Hepatocyte (in vitro differentiated cells): Measurements from ENCODE around the gene ZC3H12C. TPM values are rescaled to one million over a fixed set of nuclear protein-coding genes. Genes with fewer than 3 reads are reported as not detected.

Source experiments
- DNase-seq: peaks from one replicate; pipeline ENCODE4 v3.0.0-alpha.2; 2016; ENCODE audit warnings: low spot score
- H2AFZ ChIP-seq: fragments of 200-600 bp; sonication (generic); 2 replicates; pipeline ENCODE4 v1.6.0; 2016; ENCODE audit warnings: antibody characterized with exemption, mild to moderate bottlenecking
- H3K27ac ChIP-seq: fragments of 200-600 bp; sonication (generic); 2 replicates; pipeline ENCODE4 v1.5.1; 2016; ENCODE audit warnings: mild to moderate bottlenecking
- H3K27me3 ChIP-seq: fragments of 200-600 bp; sonication (generic); 2 replicates; pipeline ENCODE4 v1.6.1; 2016
- H3K36me3 ChIP-seq: fragments of 200-600 bp; sonication (generic); replicated peaks from 2 replicates; pipeline ENCODE4 v1.5.1; 2016; ENCODE audit warnings: low read depth; ENCODE audit not compliant: insufficient read depth
- H3K4me1 ChIP-seq: fragments of 200-600 bp; sonication (generic); 2 replicates; pipeline ENCODE4 v1.5.1; 2016; ENCODE audit warnings: mild to moderate bottlenecking, moderate library complexity; ENCODE audit not compliant: insufficient read depth
- H3K4me2 ChIP-seq: fragments of 200-600 bp; sonication (generic); 2 replicates; pipeline ENCODE4 v1.6.0; 2016
- H3K4me3 ChIP-seq: fragments of 200-600 bp; sonication (generic); 2 replicates; pipeline ENCODE4 v1.5.1; 2016; ENCODE audit warnings: mild to moderate bottlenecking
- H3K79me2 ChIP-seq: fragments of 200-600 bp; sonication (generic); 2 replicates; pipeline ENCODE4 v1.6.0; 2017; ENCODE audit warnings: mild to moderate bottlenecking
- H3K9me2 ChIP-seq: fragments of 200-600 bp; sonication (generic); replicated peaks from 2 replicates; pipeline ENCODE4 v1.6.0; 2017; ENCODE audit warnings: mild to moderate bottlenecking; ENCODE audit not compliant: insufficient read depth
- H3K9me3 ChIP-seq: fragments of 200-600 bp; sonication (generic); 2 replicates; pipeline ENCODE4 v1.5.1; 2016; ENCODE audit warnings: low read depth, mild to moderate bottlenecking
- H4K20me1 ChIP-seq: fragments of 200-600 bp; sonication (generic); 2 replicates; pipeline ENCODE4 v1.6.0; 2016; ENCODE audit warnings: mild to moderate bottlenecking; ENCODE audit not compliant: insufficient read depth, poor library complexity, severe bottlenecking
- EZH2 ChIP-seq: fragments of 200-600 bp; sonication (generic); IDR thresholded peaks from 2 replicates; pipeline ENCODE4 v1.6.1; 2016; ENCODE audit warnings: antibody characterized with exemption, mild to moderate bottlenecking, borderline replicate concordance
- EZH2phosphoT487 ChIP-seq: fragments of 200-600 bp; sonication (generic); IDR thresholded peaks from one replicate; pipeline ENCODE4 v1.6.1; 2018; ENCODE audit warnings: antibody characterized with exemption, mild to moderate bottlenecking, low read depth, moderate library complexity; ENCODE audit not compliant: unreplicated experiment, severe bottlenecking
- WGBS: methylation state at CpG from one replicate; pipeline ENCODE4 v1.1.6; 2016; ENCODE audit warnings: low lambda C conversion rate; ENCODE audit errors: missing lambda C conversion rate; 5-methylcytosine and 5-hydroxymethylcytosine counted together
- polyA plus RNA-seq: library from polyadenylated mRNA; unstranded; fragments of >200 nt; fragmentation: Nextera tagmentation; extraction: Ambion mirVana; gene quantifications from 2 replicates; pipeline ENCODE4 v1.2.1, GENCODE V29; 2016
- total RNA-seq: library from RNA; depleted of rRNA; stranded (reverse); fragments of >200 nt; gene quantifications from 2 replicates; pipeline ENCODE4 v1.2.3, GENCODE V29; 2014
- TF ChIP-seq, protein P1 (sequence below): fragments of 200-600 bp; sonication (generic); IDR thresholded peaks from 2 replicates; pipeline ENCODE4 v1.5.1; 2016; ENCODE audit warnings: antibody characterized with exemption, mild to moderate bottlenecking; ENCODE audit not compliant: poor library complexity

Gene ZC3H12C
- total and polyA plus RNA-seq, 2 experiments from 2014 or later = 1.7 to 12.3 TPM

DNA sequence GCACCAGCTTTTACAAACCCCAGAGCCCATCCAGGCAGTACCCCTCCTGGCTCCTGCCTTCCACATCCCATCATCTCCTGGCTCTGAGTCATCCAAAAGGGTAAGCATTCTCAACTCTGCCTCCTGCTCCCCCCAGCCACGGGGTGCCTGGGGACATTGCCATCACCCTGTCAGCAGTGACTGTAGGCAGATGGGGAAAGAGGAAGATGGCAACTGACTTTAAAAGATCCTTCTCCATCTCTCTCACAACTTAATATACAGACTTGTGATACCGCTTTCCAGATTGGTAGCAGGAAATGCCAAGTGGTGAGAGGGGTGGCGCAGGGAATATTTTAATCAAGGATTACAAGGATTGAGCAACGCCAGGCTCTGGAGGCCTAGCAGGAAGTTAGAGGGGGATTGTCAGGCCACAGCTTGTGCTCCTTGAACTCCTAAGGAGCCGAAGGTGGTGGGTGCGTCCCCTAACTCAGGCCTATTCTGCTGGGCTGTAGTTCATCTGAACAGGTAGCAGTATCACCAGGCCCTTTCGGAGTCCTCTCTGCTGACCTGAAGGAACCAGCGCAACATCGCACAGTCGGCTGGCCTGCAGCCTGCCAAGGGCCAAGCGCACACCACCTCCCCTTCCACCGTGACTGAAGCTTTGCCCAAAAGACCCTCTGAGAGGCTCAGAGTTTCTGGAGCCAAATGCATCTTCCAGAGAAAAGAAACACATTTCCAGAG is 83.3 kb downstream of the ZC3H12C start:
- Histone ChIP-seq H3K9me3 (no peaks in the 10 kb centered on the region), H2AFZ (no peak overlapping the region), H3K4me1 (peaks cover 5% of the 10 kb centered on the region), H3K9me2 (no peaks in the 10 kb centered on the region), H3K79me2 (no peaks in the 10 kb centered on the region), H4K20me1 (no peaks in the 10 kb centered on the region), H3K4me3 (no peak overlapping the region), H3K27ac (no peak overlapping the region), H3K27me3 (no peaks in the 10 kb centered on the region), H3K4me2 (no peak overlapping the region), H3K36me3 (no peaks in the 10 kb centered on the region)
- TF ChIP-seq EZH2phosphoT487 (no peak), EZH2 (no peak)
- TF ChIP-seq, protein P1, sequence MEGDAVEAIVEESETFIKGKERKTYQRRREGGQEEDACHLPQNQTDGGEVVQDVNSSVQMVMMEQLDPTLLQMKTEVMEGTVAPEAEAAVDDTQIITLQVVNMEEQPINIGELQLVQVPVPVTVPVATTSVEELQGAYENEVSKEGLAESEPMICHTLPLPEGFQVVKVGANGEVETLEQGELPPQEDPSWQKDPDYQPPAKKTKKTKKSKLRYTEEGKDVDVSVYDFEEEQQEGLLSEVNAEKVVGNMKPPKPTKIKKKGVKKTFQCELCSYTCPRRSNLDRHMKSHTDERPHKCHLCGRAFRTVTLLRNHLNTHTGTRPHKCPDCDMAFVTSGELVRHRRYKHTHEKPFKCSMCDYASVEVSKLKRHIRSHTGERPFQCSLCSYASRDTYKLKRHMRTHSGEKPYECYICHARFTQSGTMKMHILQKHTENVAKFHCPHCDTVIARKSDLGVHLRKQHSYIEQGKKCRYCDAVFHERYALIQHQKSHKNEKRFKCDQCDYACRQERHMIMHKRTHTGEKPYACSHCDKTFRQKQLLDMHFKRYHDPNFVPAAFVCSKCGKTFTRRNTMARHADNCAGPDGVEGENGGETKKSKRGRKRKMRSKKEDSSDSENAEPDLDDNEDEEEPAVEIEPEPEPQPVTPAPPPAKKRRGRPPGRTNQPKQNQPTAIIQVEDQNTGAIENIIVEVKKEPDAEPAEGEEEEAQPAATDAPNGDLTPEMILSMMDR = no peak
- no peak for DNase-seq
- WGBS = 87% methylated on average over 12 of the region's 12 CpGs

DNA sequence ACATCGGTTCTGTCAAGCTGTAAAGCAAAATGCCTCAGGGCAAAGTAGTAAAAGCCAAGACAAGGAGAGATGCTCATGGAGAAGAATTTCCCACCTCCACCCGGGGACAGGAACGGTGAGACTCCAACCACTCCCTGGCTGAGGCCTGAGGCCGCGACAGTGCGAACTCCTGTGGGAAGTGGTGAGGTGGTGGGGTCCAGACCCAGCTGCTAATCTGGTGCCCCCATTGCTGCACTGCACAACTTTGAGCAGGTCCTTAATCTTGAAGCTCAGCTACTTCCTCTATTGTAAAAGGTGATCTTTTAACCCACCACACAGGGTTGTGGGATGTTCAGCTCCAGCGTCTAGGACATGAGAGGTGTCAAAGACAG is 83.9 kb downstream of the ZC3H12C start:
- no peak for DNase-seq
- H3K9me2 ChIP-seq = no peaks in the 10 kb centered on the region
- H3K27me3 ChIP-seq = no peaks in the 10 kb centered on the region
- H3K27ac ChIP-seq = no peak overlapping the region
- TF ChIP-seq EZH2 = no peak
- 73% methylated on average over 7 of the region's 7 CpGs for WGBS
- no peaks in the 10 kb centered on the region for H3K9me3 ChIP-seq
- H3K79me2 ChIP-seq = no peaks in the 10 kb centered on the region
- no peaks in the 10 kb centered on the region for H3K36me3 ChIP-seq
- H3K4me2 ChIP-seq = no peak overlapping the region
- H2AFZ ChIP-seq = no peak overlapping the region
- H3K4me3 ChIP-seq = no peak overlapping the region
- no peaks in the 10 kb centered on the region for H4K20me1 ChIP-seq
- peaks cover 5% of the 10 kb centered on the region for H3K4me1 ChIP-seq

DNA sequence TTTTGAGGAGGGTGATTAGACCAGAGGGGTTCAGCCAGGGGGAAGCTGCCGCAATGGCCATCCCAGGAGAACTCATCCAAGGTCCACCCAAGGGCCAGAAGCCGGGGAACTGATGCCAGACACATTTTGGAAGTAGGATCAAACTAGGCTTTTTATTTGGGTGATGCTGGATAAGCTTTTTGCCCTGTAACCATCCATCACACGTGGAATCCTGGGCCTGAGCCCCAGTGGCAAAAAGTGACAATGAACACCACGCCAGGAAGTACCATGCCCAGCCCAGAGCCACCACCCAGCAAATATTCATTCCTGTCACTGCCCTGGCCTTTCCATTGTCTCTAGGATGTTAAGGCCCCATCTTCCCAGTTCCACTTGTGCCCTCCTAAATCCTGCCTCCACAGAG is 85.9 kb downstream of the ZC3H12C start:
- Histone ChIP-seq H3K9me3 (no peaks in the 10 kb centered on the region), H2AFZ (no peak overlapping the region), H3K9me2 (no peaks in the 10 kb centered on the region), H3K36me3 (no peaks in the 10 kb centered on the region), H3K4me3 (no peak overlapping the region), H3K79me2 (no peaks in the 10 kb centered on the region), H3K4me2 (no peak overlapping the region), H4K20me1 (no peaks in the 10 kb centered on the region), H3K27ac (no peak overlapping the region), H3K27me3 (no peaks in the 10 kb centered on the region), H3K4me1 (peaks cover 5% of the 10 kb centered on the region)
- DNase-seq = no peak
- 90% methylated on average over 4 of the region's 4 CpGs for WGBS
- TF ChIP-seq, protein P1 = no peak
- TF ChIP-seq EZH2phosphoT487 = no peak
- TF ChIP-seq EZH2 = no peak

DNA sequence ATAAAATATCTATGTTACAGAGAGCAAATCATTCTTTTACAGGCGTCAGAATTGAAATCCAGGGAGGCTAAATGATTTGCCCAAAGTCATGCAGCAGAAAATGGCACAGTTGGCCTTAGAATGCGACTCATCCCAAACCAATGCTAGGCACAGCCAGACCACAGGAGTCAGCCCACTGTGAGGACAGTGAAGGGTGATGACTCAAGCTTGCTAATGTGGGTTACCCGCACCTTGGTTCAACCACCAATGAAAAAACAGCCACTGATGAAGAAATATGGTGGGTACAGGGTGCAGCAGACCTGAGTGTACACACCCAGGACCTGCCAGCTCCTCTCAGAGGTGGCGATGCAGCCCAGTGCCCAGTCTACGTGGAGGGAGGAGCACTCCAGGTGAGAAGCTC is 89.7 kb downstream of the ZC3H12C start:
- no peaks in the 10 kb centered on the region for H3K9me3 ChIP-seq
- DNase-seq = no peak
- H3K36me3 ChIP-seq = no peaks in the 10 kb centered on the region
- TF ChIP-seq EZH2phosphoT487 (no peak), EZH2 (no peak)
- TF ChIP-seq, protein P1 = no peak
- H2AFZ ChIP-seq = no peak overlapping the region
- no peaks in the 10 kb centered on the region for H3K9me2 ChIP-seq
- H3K4me3 ChIP-seq = no peak overlapping the region
- no peaks in the 10 kb centered on the region for H3K4me1 ChIP-seq
- no peaks in the 10 kb centered on the region for H3K79me2 ChIP-seq
- H3K27ac ChIP-seq = no peak overlapping the region
- H3K4me2 ChIP-seq = no peak overlapping the region
- WGBS = 91% methylated on average over 5 of the region's 5 CpGs
- H3K27me3 ChIP-seq = no peaks in the 10 kb centered on the region
- H4K20me1 ChIP-seq = no peaks in the 10 kb centered on the region
